Upper lobe of left lung (tissue), 6 donors: ENCODE data around the gene BCAS1. TPM values are rescaled to one million over a fixed set of nuclear protein-coding genes. Genes with fewer than 3 reads are reported as not detected.

ENCODE experiments used
- ATAC-seq, 2 donors: fragments of 200-7000 bp; cut with Tn5 transposase; one replicate each; pipeline ENCODE4 v1.9.1; 2022; ENCODE audit warnings: mild to moderate bottlenecking in 2 of 2, moderate library complexity in 2 of 2; ENCODE audit not compliant: low FRiP score in 2 of 2
- DNase-seq, 2 donors: peaks; one replicate each; pipeline ENCODE4 v3.0.0-alpha.2; 2019 to 2020
- H3K27ac ChIP-seq, 4 donors: fragments of 200-600 bp; sonication (generic); one replicate each; pipeline ENCODE4 v1.5.1; 2016 to 2019
- H3K27me3 ChIP-seq, 4 donors: fragments of 200-600 bp; sonication (generic); one replicate each; pipeline ENCODE4 v1.5.1; 2017 to 2019
- H3K36me3 ChIP-seq, 4 donors: fragments of 200-600 bp; sonication (generic); one replicate each; pipeline ENCODE4 v1.5.1; 2016 to 2019
- H3K4me1 ChIP-seq, 4 donors: fragments of 200-600 bp; sonication (generic); one replicate each; pipeline ENCODE4 v1.5.1; 2018 to 2019
- H3K4me3 ChIP-seq, 4 donors: fragments of 200-600 bp; sonication (generic); one replicate each; pipeline ENCODE4 v1.5.1; 2017 to 2019; ENCODE audit warnings: mild to moderate bottlenecking in 2 of 4, moderate library complexity in 1 of 4
- H3K9me3 ChIP-seq, 4 donors: fragments of 200-600 bp; sonication (generic); one replicate each; pipeline ENCODE4 v1.5.1; 2018 to 2019
- EP300 ChIP-seq, 4 donors: sonication (generic); formaldehyde crosslinking; IDR thresholded peaks; one replicate each; pipeline ENCODE4 v1.5.1; 2017; ENCODE audit warnings: antibody characterized with exemption in 4 of 4, control low read depth in 2 of 4
- POLR2A ChIP-seq, 4 donors: fragments of 450-650 bp; IDR thresholded peaks; one replicate each; pipeline ENCODE4 v1.5.1; 2016 to 2017; ENCODE audit warnings: antibody characterized with exemption in 4 of 4, mild to moderate bottlenecking in 2 of 4
- POLR2AphosphoS5 ChIP-seq, 2 donors: sonication (generic); formaldehyde crosslinking; IDR thresholded peaks; one replicate each; pipeline ENCODE4 v1.5.1; 2017; ENCODE audit warnings: antibody characterized with exemption in 2 of 2
- WGBS, 2 donors: methylation state at CpG; one replicate each; pipeline ENCODE4 v1.1.5; 2017 to 2018; 5-methylcytosine and 5-hydroxymethylcytosine counted together
- total RNA-seq, 6 donors: library from RNA; depleted of rRNA in 4 of 6; stranded (reverse); fragments of >200 nt in 4 of 6; gene quantifications; one replicate each; pipeline versions ENCODE4 v1.1.0 to v1.2.1, GENCODE V29; 2016 to 2021
- TF ChIP-seq, protein P1 (sequence below), 6 experiments: fragments of 450-650 bp in 4 of 6; fragments of 200-600 bp in 2 of 6; sonication (generic) in 2 of 6; IDR thresholded peaks; one replicate each; pipeline ENCODE4 v1.5.1; 2016 to 2019; ENCODE audit warnings: antibody characterized with exemption in 6 of 6
- donor health status: DM: no; HTN: no; CAD: no; lungs with moderate emphysema.
- donor health status: DM: no; HTN: yes; CAD: no; lungs with severe emphysema.

BCAS1 gene
- total RNA-seq, 6 donors from 2014 or later, result 0.74 to 11.2 (median 1.3) TPM

GRCh38 chr20:54044156-54044555 lies 26.2 kb downstream of the BCAS1 start:
- H3K27me3 ChIP-seq, result no peaks in the 10 kb centered on the region
- H3K9me3 ChIP-seq, result no peaks in the 10 kb centered on the region
- peak in 1 of 2 donors; percentile 90 for ATAC-seq
- DNase-seq, result no peak
- no peaks in the 10 kb centered on the region for H3K36me3 ChIP-seq
- H3K4me3 ChIP-seq, result no peak overlapping the region
- TF ChIP-seq POLR2A (IDR thresholded peaks at IDR 0.05) (no peak), POLR2AphosphoS5 (IDR thresholded peaks at IDR 0.05) (no peak), EP300 (IDR thresholded peaks at IDR 0.05) (no peak)
- TF ChIP-seq, protein P1, sequence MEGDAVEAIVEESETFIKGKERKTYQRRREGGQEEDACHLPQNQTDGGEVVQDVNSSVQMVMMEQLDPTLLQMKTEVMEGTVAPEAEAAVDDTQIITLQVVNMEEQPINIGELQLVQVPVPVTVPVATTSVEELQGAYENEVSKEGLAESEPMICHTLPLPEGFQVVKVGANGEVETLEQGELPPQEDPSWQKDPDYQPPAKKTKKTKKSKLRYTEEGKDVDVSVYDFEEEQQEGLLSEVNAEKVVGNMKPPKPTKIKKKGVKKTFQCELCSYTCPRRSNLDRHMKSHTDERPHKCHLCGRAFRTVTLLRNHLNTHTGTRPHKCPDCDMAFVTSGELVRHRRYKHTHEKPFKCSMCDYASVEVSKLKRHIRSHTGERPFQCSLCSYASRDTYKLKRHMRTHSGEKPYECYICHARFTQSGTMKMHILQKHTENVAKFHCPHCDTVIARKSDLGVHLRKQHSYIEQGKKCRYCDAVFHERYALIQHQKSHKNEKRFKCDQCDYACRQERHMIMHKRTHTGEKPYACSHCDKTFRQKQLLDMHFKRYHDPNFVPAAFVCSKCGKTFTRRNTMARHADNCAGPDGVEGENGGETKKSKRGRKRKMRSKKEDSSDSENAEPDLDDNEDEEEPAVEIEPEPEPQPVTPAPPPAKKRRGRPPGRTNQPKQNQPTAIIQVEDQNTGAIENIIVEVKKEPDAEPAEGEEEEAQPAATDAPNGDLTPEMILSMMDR (IDR thresholded peaks at IDR 0.05), result no peak
- peaks cover 0 to 2% (median 0%) of the 10 kb centered on the region in 4 donors for H3K4me1 ChIP-seq
- H3K27ac ChIP-seq, result no peak overlapping the region

GRCh38 chr20:54043076-54043967 lies 27.1 kb downstream of the BCAS1 start:
- H3K36me3 ChIP-seq, result no peaks in the 10 kb centered on the region
- no peak overlapping the region for H3K27ac ChIP-seq
- ATAC-seq (peak in 1 of 2 donors; percentile 39), DNase-seq (no peak)
- H3K9me3 ChIP-seq, result no peaks in the 10 kb centered on the region
- H3K4me1 ChIP-seq, result peaks cover 0 to 2% (median 0%) of the 10 kb centered on the region in 4 donors
- no peak overlapping the region for H3K4me3 ChIP-seq
- no peaks in the 10 kb centered on the region for H3K27me3 ChIP-seq
- WGBS, 2 donors, result 69 to 75% methylated on average over 9 of the region's 9 CpGs
- TF ChIP-seq EP300 (IDR thresholded peaks at IDR 0.05) (no peak), POLR2A (IDR thresholded peaks at IDR 0.05) (no peak), POLR2AphosphoS5 (IDR thresholded peaks at IDR 0.05) (no peak)
- TF ChIP-seq, protein P1 (IDR thresholded peaks at IDR 0.05), result no peak

- no peak for DNase-seq
Measured at GRCh38 chr20:54042021-54042420, 28.4 kb downstream of the BCAS1 start.

GRCh38 chr20:54041336-54041735 lies 29.1 kb downstream of the BCAS1 start:
- DNase-seq (no peak), ATAC-seq (no peak)
- WGBS, 2 donors, result 90 to 95% methylated on average over 4 of the region's 4 CpGs
- Histone ChIP-seq H3K4me3 (no peak overlapping the region), H3K9me3 (no peaks in the 10 kb centered on the region), H3K36me3 (no peaks in the 10 kb centered on the region), H3K4me1 (peaks cover 0 to 2% (median 0%) of the 10 kb centered on the region in 4 donors), H3K27me3 (no peaks in the 10 kb centered on the region), H3K27ac (no peak overlapping the region)
- TF ChIP-seq POLR2A (IDR thresholded peaks at IDR 0.05) (no peak), POLR2AphosphoS5 (IDR thresholded peaks at IDR 0.05) (no peak), EP300 (IDR thresholded peaks at IDR 0.05) (no peak)
- TF ChIP-seq, protein P1 (IDR thresholded peaks at IDR 0.05), result no peak

More at GRCh38 chr20:54042021-54042420, 28.4 kb downstream of the BCAS1 start:
- WGBS, 2 donors, result 70 to 84% methylated on average over 4 of the region's 4 CpGs
- TF ChIP-seq POLR2A (IDR thresholded peaks at IDR 0.05) (no peak), EP300 (IDR thresholded peaks at IDR 0.05) (no peak), POLR2AphosphoS5 (IDR thresholded peaks at IDR 0.05) (no peak)
- TF ChIP-seq, protein P1 (IDR thresholded peaks at IDR 0.05), result no peak
- Histone ChIP-seq H3K4me1 (peaks cover 0 to 2% (median 0%) of the 10 kb centered on the region in 4 donors), H3K27ac (no peak overlapping the region), H3K4me3 (no peak overlapping the region), H3K36me3 (no peaks in the 10 kb centered on the region), H3K9me3 (no peaks in the 10 kb centered on the region), H3K27me3 (no peaks in the 10 kb centered on the region)
- no peak for ATAC-seq
